GM12878 (cell line): ENCODE measurements around the gene CASP8AP2. TPM values are rescaled to one million over a fixed set of nuclear protein-coding genes. Genes with fewer than 3 reads are reported as not detected.

Source experiments
- ATAC-seq: fragments of 200-7000 bp; cut with Tn5 transposase; 3 replicates; pipeline ENCODE4 v1.9.1; 2020; ENCODE audit warnings: mild to moderate bottlenecking, moderate library complexity
- BruUV-seq: library from RNA; stranded (reverse); fragments of 400-500 nt; replicated peaks from 2 replicates; lab custom pipeline; 2021; lab: Mats Ljungman, UMichigan
- CTCF ChIA-PET: fragments of 300-600 bp; sonication (Branson Sonifier 250); formaldehyde crosslinking; extraction: SDS; loops from one replicate; lab custom pipeline; 2021; ENCODE audit warnings: inconsistent platforms; lab: Yijun Ruan, JAX
- POLR2A ChIA-PET: fragments of 350-600 bp; formaldehyde crosslinking; extraction: SDS; loops from one replicate; lab custom pipeline; 2021; ENCODE audit warnings: inconsistent platforms; lab: Charles Lee
- RAD21 ChIA-PET: fragments of 300-600 bp; sonication (Branson Sonifier 250); formaldehyde crosslinking; loops from one replicate; lab custom pipeline; 2023; ENCODE audit warnings: antibody characterized with exemption; ENCODE audit not compliant: unreplicated experiment; lab: Charles Lee
- SMC1A ChIA-PET: fragments of 300-600 bp; sonication (Branson Sonifier 250); formaldehyde crosslinking; loops from one replicate; lab custom pipeline; 2023; ENCODE audit not compliant: unreplicated experiment, uncharacterized antibody; lab: Charles Lee
- DNase-seq: peaks from one replicate; pipeline ENCODE4 v3.0.0-alpha.2; 2011; ENCODE audit warnings: low read depth, low spot score
- FAIRE-seq: peaks from 3 replicates; lab custom pipeline; 2011; peaks lifted over from hg19 to GRCh38; lab: Jason Lieb, UNC
- H2AFZ ChIP-seq: 2 replicates; pipeline ENCODE4 v1.6.0; 2011; ENCODE audit warnings: low read depth, low read length, control low read depth; ENCODE audit not compliant: control insufficient read depth
- H3K27ac ChIP-seq: 2 replicates; pipeline ENCODE4 v1.5.1; 2011; ENCODE audit warnings: control low read depth; ENCODE audit not compliant: control insufficient read depth, insufficient read depth
- H3K27me3 ChIP-seq, 2 experiments: replicated peaks in 1 of 2; 2 replicates each; pipeline versions ENCODE4 v1.6.0 to v1.6.1; 2011; ENCODE audit warnings: low read length in 1 of 2; ENCODE audit not compliant: control insufficient read depth in 2 of 2, insufficient read depth in 2 of 2
- H3K36me3 ChIP-seq, 2 experiments: 2 replicates each; pipeline ENCODE4 v1.5.1; 2011; ENCODE audit warnings: low read length in 1 of 2; ENCODE audit not compliant: control insufficient read depth in 2 of 2, insufficient read depth in 2 of 2
- H3K4me1 ChIP-seq: 2 replicates; pipeline ENCODE4 v1.6.1; 2011; ENCODE audit warnings: mild to moderate bottlenecking, low read length, moderate library complexity, mixed read lengths; ENCODE audit not compliant: control insufficient read depth, insufficient read depth
- H3K4me2 ChIP-seq: 2 replicates; pipeline ENCODE4 v1.6.0; 2011; ENCODE audit warnings: control low read depth; ENCODE audit not compliant: control insufficient read depth, insufficient read depth
- H3K4me3 ChIP-seq: fragments of 200-600 bp; sonication (generic); 2 replicates; pipeline ENCODE4 v1.5.1; 2016
- H3K79me2 ChIP-seq: 2 replicates; pipeline ENCODE4 v1.6.0; 2011; ENCODE audit warnings: low read length; ENCODE audit not compliant: control insufficient read depth, insufficient read depth
- H3K9ac ChIP-seq: 2 replicates; pipeline ENCODE4 v1.8.0; 2011; ENCODE audit warnings: low read length, control low read depth, mixed read lengths; ENCODE audit not compliant: control insufficient read depth, insufficient read depth
- H3K9me3 ChIP-seq: replicated peaks from 3 replicates; pipeline ENCODE4 v1.5.1; 2011; ENCODE audit warnings: mild to moderate bottlenecking, low read length; ENCODE audit not compliant: control insufficient read depth, insufficient read depth
- H4K20me1 ChIP-seq: 2 replicates; pipeline ENCODE4 v1.6.0; 2011; ENCODE audit not compliant: control insufficient read depth, insufficient read depth
- ATF7 ChIP-seq: fragments of 450-650 bp; IDR thresholded peaks from 2 replicates; pipeline ENCODE4 v1.6.1; 2016; ENCODE audit warnings: low read depth, mild to moderate bottlenecking
- EP300 ChIP-seq, 2 experiments: fragments of 150-350 bp in 1 of 2; IDR thresholded peaks; 2 replicates each; pipeline ENCODE4 v1.6.1; 2011 to 2012; ENCODE audit warnings: low read depth in 2 of 2, low read length in 2 of 2, borderline replicate concordance in 1 of 2, improper control_type of control experiment in 1 of 2, inconsistent platforms in 1 of 2; ENCODE audit not compliant: control insufficient read depth in 1 of 2
- HDGF ChIP-seq: fragments of 450-650 bp; IDR thresholded peaks from 2 replicates; pipeline ENCODE4 v1.6.1; 2016; ENCODE audit warnings: antibody characterized with exemption
- PML ChIP-seq: IDR thresholded peaks from 2 replicates; pipeline ENCODE4 v1.6.1; 2012; ENCODE audit warnings: low read length, inconsistent platforms
- RBBP5 ChIP-seq: fragments of 200-600 bp; sonication (generic); conservative IDR thresholded peaks from 2 replicates; pipeline ENCODE4 v1.6.1; 2016
- RFX5 ChIP-seq: IDR thresholded peaks from 2 replicates; pipeline ENCODE4 v1.6.1; 2011; ENCODE audit warnings: low read depth, low read length, improper control_type of control experiment
- SUZ12 ChIP-seq: fragments of 200-600 bp; sonication (generic); IDR thresholded peaks from one replicate; pipeline ENCODE4 v1.6.1; 2018; ENCODE audit warnings: antibody characterized with exemption, mild to moderate bottlenecking; ENCODE audit not compliant: unreplicated experiment
- TBL1XR1 ChIP-seq: IDR thresholded peaks from 2 replicates; pipeline ENCODE4 v1.6.1; 2012; ENCODE audit warnings: low read depth, low read length, improper control_type of control experiment
- TCF7 ChIP-seq: IDR thresholded peaks from 2 replicates; pipeline ENCODE4 v1.6.1; 2014; ENCODE audit warnings: antibody characterized with exemption, borderline replicate concordance
- ZNF687 ChIP-seq: fragments of 450-650 bp; IDR thresholded peaks from 2 replicates; pipeline ENCODE4 v1.6.1; 2017; ENCODE audit warnings: mild to moderate bottlenecking, moderate library complexity
- WGBS: methylation state at CpG from one replicate; pipeline ENCODE4 v1.1.6; 2016; ENCODE audit warnings: low lambda C conversion rate; ENCODE audit not compliant: insufficient replicate concordance, insufficient coverage; ENCODE audit errors: missing lambda C conversion rate; 5-methylcytosine and 5-hydroxymethylcytosine counted together
- in situ Hi-C: fragments of 300-500 bp; cut with MboI; formaldehyde crosslinking; loops from 9 replicates; pipeline ENCODE4 v1.14.3; 2018; ENCODE audit warnings: mixed read lengths
- intact Hi-C: fragments of 100-400 bp; cut with micrococcal nuclease; formaldehyde crosslinking; loops from one replicate; pipeline ENCODE4 v1.14.2; 2022; ENCODE audit not compliant: unreplicated experiment
- polyA plus RNA-seq, 11 experiments: library from polyadenylated mRNA; depleted of rRNA in 4 of 11; unstranded in 6 of 11; stranded (reverse) in 5 of 11; fragments of >200 nt; fragmentation: Nextera tagmentation in 4 of 11; fragmentation: Illumina TruSeq in 1 of 11; extraction: Ambion mirVana in 4 of 11; extraction: Trizol in 1 of 11; gene quantifications; 1 replicate in 1 of 11; 2 replicates in 10 of 11; pipeline versions ENCODE4 v1.2.1 to v1.2.3, GENCODE V29; 2011 to 2016; ENCODE audit warnings: inconsistent platforms in 2 of 11, missing spikeins in 2 of 11, low read depth in 1 of 11
- total RNA-seq, 4 experiments: library from RNA; depleted of rRNA in 3 of 4; stranded (reverse); fragments of >200 nt in 3 of 4; fragmentation: Illumina TruSeq in 1 of 4; extraction: Trizol in 1 of 4; gene quantifications; 2 replicates each; pipeline versions ENCODE4 v1.2.1 to v1.2.3, GENCODE V29; 2013 to 2021
- TF ChIP-seq, protein P1 (sequence below): IDR thresholded peaks from 2 replicates; pipeline ENCODE4 v1.6.1; 2011; ENCODE audit warnings: borderline replicate concordance, low read depth, mild to moderate bottlenecking, moderate library complexity, low read length; ENCODE audit not compliant: insufficient read depth, poor library complexity, severe bottlenecking
- TF ChIP-seq, protein P2 (sequence below): fragments of 450-650 bp; formaldehyde crosslinking; IDR thresholded peaks from 2 replicates; pipeline ENCODE4 v1.4.0; 2020; ENCODE audit warnings: mild to moderate bottlenecking, moderate library complexity

The CASP8AP2 gene
- total and polyA plus RNA-seq, 10 of the 15 experiments (the other 5 are each of a cell fraction or from before 2014, with no cell fraction given), result 11.1 to 28.7 (median 17.1) TPM

DNA sequence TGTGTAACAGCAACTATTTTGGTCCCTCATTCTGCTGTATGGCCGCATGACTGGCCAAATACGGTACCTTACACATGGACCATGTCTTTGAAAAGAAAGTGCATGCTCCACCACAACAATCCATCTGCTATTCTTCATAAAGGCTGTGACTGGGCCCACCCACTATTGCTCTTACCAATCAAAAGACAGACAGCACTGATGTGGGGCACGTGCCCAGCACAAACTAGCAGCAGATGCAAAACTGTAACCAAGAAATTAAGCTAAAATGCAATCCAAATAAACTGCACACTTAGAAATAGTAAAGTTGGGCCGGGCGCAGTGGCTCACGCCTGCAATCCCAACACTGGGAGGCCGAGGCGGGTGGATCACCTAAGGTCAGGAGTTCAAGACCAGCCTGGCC is 30.6 kb upstream of the CASP8AP2 start (continued):
- no peak for TF ChIP-seq HDGF
- TF ChIP-seq, all 136 proteins: peak for 0

DNA sequence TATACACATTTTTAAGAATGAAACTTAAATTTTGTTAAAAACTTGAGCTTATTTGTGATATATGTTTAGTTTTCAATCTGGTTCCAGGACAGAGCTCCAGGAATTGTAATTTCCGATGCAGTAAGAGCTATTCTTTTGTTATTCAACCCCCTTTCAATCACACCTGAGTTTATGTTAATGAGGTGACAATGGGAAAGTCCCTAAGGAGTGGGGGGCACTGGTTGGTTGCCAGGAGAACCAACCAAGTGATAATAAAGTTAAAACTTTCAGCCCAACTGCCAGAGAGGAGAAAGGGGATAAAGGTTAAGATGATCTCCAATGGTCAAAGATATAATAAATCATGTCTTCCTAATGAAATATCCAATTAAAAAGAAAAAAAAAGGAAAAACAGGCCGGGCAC is 29.9 kb upstream of the CASP8AP2 start:
- in situ Hi-C loops, result no loop called here
- SMC1A ChIA-PET, result interaction anchor here (0.8 kb wide), 1 partner anchor 10 kb away, joined by 3 read pairs; no protein-coding TSS in a partner anchor
- no peaks in the 10 kb centered on the region; the same call in none of the 2 replicates for H3K79me2 ChIP-seq
- H3K4me2 ChIP-seq, result no peak overlapping the region
- 100% methylated on average over 2 of the region's 2 CpGs for WGBS
- DNase-seq, result no peak
- H4K20me1 ChIP-seq, result no peaks in the 10 kb centered on the region
- intact Hi-C loops, result no loop called here
- CTCF ChIA-PET, result interaction anchor here (0.7 kb wide), 2 partner anchors 175 to 722 kb away, joined by 3 read pairs; no protein-coding TSS in a partner anchor
- peaks cover 0 to 7% of the 10 kb centered on the region in 2 experiments; a peak in 3 of 4 replicates for H3K36me3 ChIP-seq
- no peak overlapping the region for H2AFZ ChIP-seq
- FAIRE-seq, result no peak
- H3K27me3 ChIP-seq, result no peaks in the 10 kb centered on the region
- no TSS peak for BruUV-seq
- POLR2A ChIA-PET, result no interaction called here
- no peaks in the 10 kb centered on the region for H3K9me3 ChIP-seq
- no peak overlapping the region for H3K27ac ChIP-seq
- no peak for ATAC-seq
- no peak overlapping the region for H3K4me3 ChIP-seq
- RAD21 ChIA-PET, result no interaction called here
- peaks cover 2% of the 10 kb centered on the region; the same call in 1 of the 2 replicates for H3K4me1 ChIP-seq
- H3K9ac ChIP-seq, result no peak overlapping the region
- TF ChIP-seq TBL1XR1 (no peak), ATF7 (no peak), PML (no peak), RBBP5 (no peak), RFX5 (no peak), EP300 (IDR thresholded peaks at IDR 0.05; ENCODE audit: borderline replicate concordance in 1 of 2, control insufficient read depth in 1 of 2, low read depth in 2 of 2, low read length in 2 of 2) (no peak), TCF7 (no peak), SUZ12 (no peak), HDGF (no peak), ZNF687 (no peak)
- TF ChIP-seq, protein P1, sequence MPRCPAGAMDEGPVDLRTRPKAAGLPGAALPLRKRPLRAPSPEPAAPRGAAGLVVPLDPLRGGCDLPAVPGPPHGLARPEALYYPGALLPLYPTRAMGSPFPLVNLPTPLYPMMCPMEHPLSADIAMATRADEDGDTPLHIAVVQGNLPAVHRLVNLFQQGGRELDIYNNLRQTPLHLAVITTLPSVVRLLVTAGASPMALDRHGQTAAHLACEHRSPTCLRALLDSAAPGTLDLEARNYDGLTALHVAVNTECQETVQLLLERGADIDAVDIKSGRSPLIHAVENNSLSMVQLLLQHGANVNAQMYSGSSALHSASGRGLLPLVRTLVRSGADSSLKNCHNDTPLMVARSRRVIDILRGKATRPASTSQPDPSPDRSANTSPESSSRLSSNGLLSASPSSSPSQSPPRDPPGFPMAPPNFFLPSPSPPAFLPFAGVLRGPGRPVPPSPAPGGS, result no peak
- TF ChIP-seq, protein P2, sequence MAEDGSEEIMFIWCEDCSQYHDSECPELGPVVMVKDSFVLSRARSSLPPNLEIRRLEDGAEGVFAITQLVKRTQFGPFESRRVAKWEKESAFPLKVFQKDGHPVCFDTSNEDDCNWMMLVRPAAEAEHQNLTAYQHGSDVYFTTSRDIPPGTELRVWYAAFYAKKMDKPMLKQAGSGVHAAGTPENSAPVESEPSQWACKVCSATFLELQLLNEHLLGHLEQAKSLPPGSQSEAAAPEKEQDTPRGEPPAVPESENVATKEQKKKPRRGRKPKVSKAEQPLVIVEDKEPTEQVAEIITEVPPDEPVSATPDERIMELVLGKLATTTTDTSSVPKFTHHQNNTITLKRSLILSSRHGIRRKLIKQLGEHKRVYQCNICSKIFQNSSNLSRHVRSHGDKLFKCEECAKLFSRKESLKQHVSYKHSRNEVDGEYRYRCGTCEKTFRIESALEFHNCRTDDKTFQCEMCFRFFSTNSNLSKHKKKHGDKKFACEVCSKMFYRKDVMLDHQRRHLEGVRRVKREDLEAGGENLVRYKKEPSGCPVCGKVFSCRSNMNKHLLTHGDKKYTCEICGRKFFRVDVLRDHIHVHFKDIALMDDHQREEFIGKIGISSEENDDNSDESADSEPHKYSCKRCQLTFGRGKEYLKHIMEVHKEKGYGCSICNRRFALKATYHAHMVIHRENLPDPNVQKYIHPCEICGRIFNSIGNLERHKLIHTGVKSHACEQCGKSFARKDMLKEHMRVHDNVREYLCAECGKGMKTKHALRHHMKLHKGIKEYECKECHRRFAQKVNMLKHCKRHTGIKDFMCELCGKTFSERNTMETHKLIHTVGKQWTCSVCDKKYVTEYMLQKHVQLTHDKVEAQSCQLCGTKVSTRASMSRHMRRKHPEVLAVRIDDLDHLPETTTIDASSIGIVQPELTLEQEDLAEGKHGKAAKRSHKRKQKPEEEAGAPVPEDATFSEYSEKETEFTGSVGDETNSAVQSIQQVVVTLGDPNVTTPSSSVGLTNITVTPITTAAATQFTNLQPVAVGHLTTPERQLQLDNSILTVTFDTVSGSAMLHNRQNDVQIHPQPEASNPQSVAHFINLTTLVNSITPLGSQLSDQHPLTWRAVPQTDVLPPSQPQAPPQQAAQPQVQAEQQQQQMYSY (CRISPR knock-in tag), result no peak
